HG03354 (cell line): ENCODE data around the gene DCST2.
"Not testable (repeated sequence)": the region's sequence is repeated elsewhere in the genome, so short reads cannot be mapped to it uniquely, and the experiment has no call there.

Experiments used
- ATAC-seq: cut with Tn5 transposase; IDR thresholded peaks from one replicate; pipeline ENCODE4 v1.9.1; 2021; ENCODE audit warnings: mild to moderate bottlenecking; ENCODE audit not compliant: unreplicated experiment, poor library complexity, severe bottlenecking

The DCST2 gene

GRCh38 chr1:154988058-154988954, 45.3 kb downstream of the DCST2 start:
- ATAC-seq: no peak

- no peak for ATAC-seq
These were observed 46.3 kb downstream of the DCST2 start for GRCh38 chr1:154987326-154987725.

- not testable (repeated sequence) for ATAC-seq
These were observed 46.8 kb downstream of the DCST2 start for GRCh38 chr1:154986736-154987135.

- no peak for ATAC-seq
These were observed 49.7 kb downstream of the DCST2 start for GRCh38 chr1:154983776-154984466.

GRCh38 chr1:154982897-154983648, 50.5 kb downstream of the DCST2 start, which contains the start of gene FLAD1:
Gene FLAD1 (plus strand): TSS chr1:154983344. CDS start chr1:154983695, 351 bp downstream.
- peak; percentile 97 for ATAC-seq

- no peak for ATAC-seq
These were observed 51.2 kb downstream of the DCST2 start for GRCh38 chr1:154982341-154982740.

GRCh38 chr1:154978360-154978759, 55.2 kb downstream of the DCST2 start:
- no peak for ATAC-seq

GRCh38 chr1:154977762-154978161, 55.8 kb downstream of the DCST2 start:
- not testable (repeated sequence) for ATAC-seq

GRCh38 chr1:154975409-154976059, 58.0 kb downstream of the DCST2 start:
- no peak for ATAC-seq

- ATAC-seq: peak; percentile 50
These were observed 58.7 kb downstream of the DCST2 start for GRCh38 chr1:154974808-154975408.

- peak; percentile 77 for ATAC-seq
These were observed 59.3 kb downstream of the DCST2 start, which contains the start of gene CKS1B for GRCh38 chr1:154974102-154974807. Gene CKS1B (plus strand): TSS chr1:154974681. CDS start chr1:154974746, 65 bp downstream.

GRCh38 chr1:154973344-154974101, 60.1 kb downstream of the DCST2 start:
- peak; percentile 22 for ATAC-seq

GRCh38 chr1:154972517-154973343, 60.9 kb downstream of the DCST2 start:
- ATAC-seq: no peak

GRCh38 chr1:154972213-154972516, 61.4 kb downstream of the DCST2 start:
- no peak for ATAC-seq

GRCh38 chr1:154971341-154971998, 62.1 kb downstream of the DCST2 start:
- no peak for ATAC-seq

- peak; percentile 27 for ATAC-seq
These were observed 62.8 kb downstream of the DCST2 start, which contains the start of gene SHC1 for GRCh38 chr1:154970631-154971340. Gene SHC1 (minus strand): TSS chr1:154970747. CDS start chr1:154970526, 221 bp downstream.
